LHCN-M2 (cell line): ENCODE measurements around the gene DIRAS1. TPM values are rescaled to one million over a fixed set of nuclear protein-coding genes. Genes with fewer than 3 reads are reported as not detected.

Experiments used
- DNase-seq: peaks from one replicate; pipeline ENCODE4 v3.0.0-alpha.2; 2012; ENCODE audit warnings: low read depth
- total RNA-seq: library from RNA; depleted of rRNA; stranded (reverse); fragments of >200 nt; gene quantifications from 2 replicates; pipeline ENCODE4 v1.2.3, GENCODE V29; 2014

DIRAS1 gene
- total RNA-seq, 1 experiment from 2014 or later: 2.5 TPM

DNA sequence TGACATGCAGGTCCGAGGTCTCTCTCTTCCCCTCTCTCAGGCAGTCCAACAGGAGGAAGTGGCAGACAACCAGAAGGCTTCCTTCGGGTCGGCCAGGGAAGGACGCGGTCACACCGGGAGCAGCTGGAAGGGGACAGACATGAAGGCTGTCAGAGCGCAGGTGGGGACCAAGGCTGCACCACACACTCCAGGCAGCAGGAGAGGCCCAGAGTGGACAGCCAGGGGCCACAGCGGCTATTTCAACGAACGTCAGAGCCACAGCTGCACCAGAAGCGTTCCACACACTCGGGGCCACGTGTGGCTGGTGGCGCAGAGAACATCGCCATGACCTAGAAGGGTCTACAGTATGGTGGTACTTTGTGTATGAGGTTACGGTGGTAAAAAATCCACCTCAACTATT is 34.6 kb upstream of the DIRAS1 start:
- DNase-seq: no peak

DNA sequence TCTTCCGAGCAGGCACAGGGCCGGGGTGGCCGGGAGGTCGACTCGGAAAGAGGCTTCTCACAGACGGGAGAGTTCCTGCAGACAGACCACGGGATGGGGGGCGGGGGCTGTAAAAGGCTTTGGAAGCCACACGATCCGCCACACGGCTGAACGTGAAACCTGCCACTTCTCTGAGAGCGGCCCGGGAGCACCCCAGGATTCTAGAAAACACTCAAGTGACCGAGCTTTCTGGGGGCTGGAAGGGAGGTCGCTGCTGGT is 34.2 kb upstream of the DIRAS1 start:
- DNase-seq: no peak

DNA sequence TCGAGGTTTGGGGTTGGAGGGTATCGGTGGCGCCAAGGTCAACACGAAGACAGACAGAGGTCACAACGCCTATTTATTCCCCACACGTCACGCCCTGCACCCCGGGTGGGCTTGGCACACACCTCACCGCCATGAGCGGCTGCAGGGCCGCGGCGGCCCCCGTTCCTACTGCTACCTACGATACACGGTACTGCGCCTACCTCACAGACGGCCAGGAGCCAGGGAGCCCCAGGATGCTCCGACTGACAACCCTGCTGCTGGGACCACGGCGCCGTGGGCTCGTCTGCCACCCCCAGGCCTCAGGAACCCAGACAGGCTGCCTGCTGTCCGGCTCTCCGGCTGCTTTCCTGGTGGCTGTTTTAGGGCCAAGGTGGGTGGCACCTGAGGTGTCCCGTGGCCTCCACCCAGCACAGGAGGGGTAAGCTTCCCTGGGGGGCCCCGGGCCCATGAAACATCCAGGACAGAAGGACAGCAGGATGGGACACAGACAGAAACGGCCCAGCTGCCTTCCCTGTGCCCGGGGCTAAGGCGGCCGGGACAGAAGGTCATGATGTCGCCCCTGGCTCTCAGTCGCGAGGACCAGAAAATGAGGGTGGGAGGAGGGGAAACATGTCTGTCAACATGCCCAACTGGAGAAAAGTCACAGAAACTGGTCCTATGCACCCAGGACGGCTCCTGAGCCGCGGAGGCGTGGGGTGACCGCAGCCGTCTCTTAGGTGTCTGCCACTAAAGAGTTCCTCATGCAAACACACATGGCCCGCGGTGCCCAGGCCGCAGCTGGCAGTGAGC is 33.7 kb upstream of the DIRAS1 start:
- no peak for DNase-seq

DNA sequence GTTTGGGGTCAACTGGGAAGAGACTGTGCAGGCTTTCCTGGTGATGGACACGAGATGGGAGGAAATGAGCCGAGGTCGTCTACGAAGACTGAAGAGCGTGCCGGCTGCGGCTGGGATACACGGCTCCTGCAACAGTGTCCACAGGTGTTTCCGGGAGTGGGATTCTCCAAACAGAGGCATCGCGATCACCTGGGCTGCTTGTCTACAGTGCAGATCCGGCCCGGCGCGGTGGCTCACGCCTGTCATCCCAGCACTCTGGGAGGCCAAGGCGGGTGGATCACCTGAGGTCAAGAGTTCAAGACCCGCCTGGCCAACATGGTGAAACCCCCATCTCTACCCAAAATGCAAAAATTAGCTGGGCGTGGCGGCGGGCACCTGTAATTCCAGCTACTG is 30.3 kb upstream of the DIRAS1 start:
- DNase-seq: no peak

DNA sequence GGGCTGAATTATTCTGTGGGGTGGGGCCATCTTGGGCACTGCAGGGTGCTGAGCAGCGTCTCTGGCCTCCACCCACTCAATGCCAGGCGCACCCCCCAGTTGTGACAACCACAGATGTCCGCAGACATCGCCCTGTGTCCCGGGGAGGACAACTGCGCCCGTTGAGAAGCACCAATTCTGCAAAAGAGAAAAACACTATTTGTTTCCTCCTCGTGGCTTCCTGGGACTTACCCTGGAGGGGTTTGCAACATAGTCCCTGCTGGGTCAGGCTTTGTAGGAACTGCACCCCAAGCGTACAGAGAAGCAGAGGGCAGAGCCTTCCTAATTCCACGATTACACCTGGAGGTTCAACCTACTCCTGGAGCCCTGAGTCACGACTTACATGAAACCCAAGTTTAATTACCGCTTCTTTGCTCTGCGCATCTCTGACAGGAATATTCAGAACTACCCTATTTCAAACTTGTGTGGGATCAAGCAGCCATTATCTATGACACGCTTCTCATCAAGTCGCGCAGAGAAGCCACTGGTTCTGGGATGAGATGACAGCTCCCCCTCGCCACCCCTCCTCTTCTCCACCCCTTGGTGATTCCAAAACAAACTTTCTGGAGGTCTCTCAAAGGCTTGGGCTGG is 29.8 kb upstream of the DIRAS1 start:
- DNase-seq: no peak

DNA sequence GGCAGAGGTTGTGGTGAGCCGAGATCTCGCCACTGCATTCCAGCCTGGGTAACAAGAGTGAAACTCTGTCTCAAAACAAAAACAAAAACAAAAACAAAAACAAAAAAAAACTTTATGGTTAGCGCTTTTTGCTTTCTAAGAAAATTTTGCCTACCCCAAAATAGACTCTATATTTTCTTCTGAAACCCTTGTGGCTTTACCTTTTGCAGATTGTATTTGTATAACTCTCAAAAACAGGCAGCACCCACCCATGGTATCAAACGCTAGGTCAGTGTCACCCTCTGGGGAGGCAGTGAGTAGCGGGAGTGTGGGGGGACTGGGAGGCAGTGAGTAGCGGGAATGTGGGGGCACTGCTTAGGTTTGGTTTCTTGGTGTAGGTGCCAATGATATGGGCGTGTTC is 26.2 kb upstream of the DIRAS1 start:
- DNase-seq: no peak

DNA sequence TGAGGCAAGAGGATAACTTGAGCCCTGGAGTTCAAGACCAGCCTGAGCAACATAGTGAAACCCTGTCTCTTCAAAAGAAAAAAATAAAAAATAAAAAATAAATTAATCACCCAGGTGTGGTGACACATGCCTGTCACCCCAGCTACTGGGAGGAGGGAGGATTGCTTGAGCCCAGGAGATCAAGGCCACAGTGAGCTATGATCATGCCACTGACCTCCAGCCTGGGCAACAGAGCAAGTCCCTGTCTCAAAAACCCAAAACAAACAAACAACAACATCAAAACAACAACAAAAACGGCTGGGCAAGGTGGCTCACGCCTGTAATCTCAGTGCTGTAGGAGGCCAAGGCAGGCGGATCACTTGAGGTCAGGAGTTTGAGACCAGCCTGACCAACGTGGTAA is 22.9 kb upstream of the DIRAS1 start:
- DNase-seq: no peak

DNA sequence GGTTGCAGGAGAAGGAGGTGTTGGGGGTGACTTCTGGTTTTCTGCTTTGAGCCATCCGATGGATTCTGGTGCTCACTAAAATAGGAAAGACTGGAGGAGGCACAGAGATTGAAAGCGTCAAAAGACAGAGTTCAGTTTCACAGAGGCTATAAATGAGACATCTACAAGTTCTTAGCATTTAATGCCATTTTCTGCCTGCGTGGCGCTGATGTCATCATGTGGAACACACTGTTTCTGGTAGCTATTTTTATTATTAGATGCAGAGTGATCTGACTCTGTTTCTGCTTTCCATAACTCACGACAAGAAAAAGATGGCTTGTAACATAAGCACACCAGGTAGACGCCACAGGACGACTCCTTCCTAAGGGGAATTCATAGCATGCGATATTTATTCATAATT is 21.9 kb upstream of the DIRAS1 start:
- DNase-seq: no peak

DNA sequence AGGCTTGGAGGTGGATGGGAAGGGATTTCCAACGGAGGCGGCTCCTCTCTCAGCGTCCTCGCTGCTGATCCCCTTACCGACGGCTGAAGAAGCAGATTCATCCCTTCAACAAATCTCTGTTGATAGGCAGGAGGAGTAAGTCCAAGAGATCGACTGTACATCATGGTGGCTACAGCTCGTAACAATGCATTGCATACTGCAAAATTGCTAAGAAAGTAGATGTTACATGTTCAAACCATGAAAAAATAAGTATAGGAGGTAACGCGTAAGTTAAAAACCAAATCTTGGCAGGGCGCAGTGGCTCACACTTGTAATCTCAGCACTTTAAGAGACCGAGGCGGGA is 19.1 kb upstream of the DIRAS1 start:
- DNase-seq: no peak

DNA sequence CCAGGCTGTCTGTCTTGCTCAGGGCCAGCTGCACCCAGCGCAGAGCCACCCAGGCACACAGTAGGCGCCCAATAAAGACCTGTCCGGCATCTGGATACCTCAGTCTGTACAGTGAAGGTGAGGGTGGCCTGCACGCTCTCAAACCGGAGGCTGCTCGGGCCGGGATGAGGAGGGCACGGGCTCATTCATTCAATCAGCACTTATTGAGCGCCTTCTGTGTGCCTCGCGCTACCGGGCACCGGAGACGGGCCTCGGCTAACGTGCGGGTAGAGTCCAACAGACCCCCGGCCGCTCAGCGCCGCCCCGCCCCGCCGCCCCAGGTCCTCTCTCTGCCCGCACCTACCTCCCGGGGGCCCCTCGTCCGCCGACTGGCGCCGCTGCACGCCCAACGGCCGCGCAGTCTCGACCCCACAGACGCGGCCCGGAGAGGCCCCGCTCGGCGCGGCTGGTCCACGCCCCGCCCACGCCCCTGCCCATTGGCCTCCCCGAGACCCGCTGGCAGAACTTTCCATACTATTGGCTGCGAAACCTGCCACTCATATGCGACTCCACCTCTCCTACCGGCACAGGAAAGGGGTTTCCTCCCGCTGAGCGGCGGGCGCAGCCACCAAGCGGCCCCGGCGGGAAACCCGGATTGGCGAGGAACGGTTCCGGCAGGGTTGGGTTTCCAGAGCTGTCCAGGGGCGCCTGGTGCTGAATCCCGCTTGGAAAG is 18.6 kb upstream of the DIRAS1 start, which contains the start of gene SLC39A3:
TSS of gene SLC39A3 (minus strand) at position 416 of the 712 bp plus-strand sequence. CDS start 2,760 bp downstream, outside the sequence.
- peak; percentile 97 for DNase-seq

DNA sequence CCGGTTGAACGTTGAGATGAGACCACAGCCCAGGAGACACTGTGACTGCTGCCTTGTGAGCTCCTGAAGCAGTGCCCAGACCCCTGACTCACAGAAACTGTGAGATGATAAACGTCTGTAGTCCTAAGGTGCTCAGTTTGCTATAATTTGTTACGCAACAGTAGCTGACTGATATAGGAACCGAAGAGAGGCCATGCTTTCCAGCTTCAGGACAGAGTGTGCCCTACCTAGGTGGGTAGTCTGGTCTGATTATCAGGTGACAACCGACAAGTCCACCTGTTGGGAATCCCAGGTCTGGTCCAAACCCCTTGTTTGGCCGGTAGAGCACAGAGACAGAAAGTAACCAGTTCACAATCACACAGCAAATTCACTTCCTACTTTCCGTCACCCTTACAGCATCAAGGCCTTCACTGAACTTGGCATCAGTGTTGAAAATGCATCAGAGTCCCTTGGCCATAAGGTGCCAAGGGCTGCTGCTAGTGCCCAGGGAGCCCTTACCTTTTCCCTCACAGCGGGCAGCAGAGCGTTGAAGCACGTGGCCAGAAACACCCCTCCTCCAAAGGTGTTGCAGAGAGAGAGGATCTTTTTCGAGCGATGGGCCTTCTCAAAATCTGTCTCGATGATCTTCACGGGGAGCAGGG is 15.5 kb upstream of the DIRAS1 start:
- no peak for DNase-seq

DNA sequence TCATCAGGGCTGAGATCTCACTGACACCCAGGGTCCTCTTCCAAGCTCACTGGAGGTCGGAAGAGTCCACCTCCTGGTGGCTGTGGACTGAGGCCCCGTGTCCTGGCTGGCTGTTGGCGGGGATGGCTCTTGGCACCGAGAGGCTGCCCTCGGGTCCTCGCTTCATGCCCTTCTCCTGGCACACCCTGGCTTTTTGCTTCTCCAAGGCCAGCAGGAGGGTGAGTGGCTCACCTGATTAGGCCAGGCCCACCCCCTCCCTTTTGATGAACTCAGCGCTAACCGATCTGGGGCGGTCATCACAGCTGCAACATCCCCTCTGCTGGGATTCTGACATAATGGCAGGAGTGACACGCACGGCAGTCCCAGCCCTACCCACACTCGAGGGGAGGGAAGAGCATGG is 14.2 kb upstream of the DIRAS1 start:
- DNase-seq: no peak

DNA sequence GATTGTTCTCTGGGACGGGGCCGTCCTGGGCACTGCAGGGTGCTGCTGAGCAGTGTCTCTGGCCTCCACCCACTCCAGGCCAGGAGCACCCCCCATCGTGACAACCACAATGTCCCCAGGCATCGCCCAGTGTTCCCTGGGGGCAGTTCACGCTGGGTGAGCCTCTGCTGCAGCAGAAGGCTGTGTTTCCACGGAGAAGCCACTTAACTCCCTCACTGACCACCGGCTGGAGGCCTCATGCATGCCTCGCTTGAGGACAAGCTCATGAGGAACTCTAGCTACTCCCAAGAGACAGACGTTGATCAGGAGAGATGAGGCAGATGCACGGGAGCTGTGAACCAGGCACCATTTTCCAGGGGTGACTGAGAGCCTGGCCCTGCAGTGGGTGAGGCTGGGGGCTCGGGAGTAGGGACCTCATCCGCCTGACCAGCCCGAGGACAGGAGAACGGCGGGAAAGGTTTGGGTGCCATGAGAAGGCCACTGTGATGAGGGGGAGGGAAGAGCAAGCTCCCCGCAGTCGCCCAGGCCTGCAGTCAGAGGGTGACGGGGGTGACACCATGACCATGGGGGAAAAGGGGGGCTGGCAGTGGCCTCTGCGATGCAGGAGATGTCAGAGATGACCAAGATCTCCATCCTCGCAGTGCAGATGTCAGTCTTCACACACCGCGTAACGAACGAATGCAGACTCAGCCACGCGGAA is 13.6 kb upstream of the DIRAS1 start:
- no peak for DNase-seq

DNA sequence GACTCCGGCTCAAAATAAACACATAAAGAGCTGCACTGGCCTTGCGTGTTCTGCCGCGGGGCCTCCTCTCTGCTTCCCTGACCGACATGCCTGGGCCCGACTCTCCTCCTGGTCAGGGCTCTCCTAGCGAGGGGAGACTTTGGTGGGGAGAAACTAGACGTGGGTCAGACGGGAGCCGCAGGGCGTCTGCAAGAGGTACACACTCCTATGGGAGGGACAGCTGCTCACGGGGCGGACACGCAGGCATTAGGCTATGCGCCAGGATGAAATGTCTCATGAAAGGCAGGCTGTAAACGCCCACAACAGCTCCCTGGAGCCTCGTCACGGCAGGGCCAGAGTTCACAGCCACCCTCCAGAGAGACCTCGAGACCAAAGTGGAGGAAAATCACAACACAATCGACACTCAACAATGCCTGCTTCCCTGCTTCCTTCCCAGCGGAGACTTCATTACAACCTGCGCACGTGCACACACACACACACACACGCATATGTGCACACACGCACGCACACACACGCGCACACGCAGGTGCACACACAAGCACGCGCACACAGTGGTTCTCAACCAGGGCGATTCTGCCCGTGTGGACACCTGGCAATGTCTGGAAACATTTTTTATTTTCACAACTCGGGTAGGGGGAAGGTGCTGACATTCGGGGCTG is 12.9 kb upstream of the DIRAS1 start:
- no peak for DNase-seq

DNA sequence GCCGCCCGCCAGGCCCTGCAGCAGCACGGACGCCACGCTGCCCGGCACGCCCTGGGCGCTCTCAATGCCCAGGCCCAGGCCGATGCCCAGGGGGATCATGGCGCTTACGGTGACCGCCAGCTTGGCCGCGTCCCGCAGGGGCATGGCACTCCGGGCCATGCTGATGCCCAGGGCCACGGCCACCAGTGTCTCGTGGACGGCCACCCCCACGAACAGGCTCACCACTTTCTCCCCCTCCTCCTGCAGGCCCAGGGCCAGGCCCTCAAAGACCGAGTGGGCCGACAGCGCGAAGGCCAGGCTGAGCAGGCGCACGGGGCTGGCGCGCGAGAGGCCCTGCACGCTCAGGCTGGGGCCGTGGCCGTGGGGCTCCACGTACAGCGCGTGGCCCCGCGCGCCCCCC is 11.7 kb upstream of the DIRAS1 start:
- DNase-seq: no peak

DNA sequence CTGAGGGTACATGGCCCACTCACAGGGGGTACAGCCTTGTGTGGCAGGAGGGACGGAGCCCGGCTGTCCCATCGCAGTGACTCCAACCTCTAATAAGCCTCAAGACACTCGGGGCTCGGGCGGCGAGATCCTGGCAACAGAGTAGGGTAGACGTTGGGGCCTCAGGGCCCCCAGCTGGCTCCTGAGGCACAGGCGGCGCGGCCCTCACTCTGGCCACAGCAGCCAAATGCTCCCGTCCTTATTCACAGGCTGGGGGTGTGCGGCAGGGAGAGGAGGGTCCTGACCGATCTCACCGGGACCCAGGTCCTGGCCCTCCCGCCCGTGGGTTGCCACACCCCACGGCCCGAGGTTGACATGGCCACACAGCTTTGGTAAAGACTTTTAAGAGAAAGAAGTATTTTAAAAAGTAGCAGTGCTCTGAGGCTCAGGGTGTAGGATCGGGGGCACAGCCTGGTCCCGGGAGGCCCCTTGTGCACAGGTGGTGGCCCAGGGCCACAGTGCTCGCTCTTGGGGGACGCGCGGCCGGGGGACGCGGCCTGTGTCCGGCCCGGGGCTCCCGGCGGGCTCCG is 11.1 kb upstream of the DIRAS1 start:
- DNase-seq: no peak

DNA sequence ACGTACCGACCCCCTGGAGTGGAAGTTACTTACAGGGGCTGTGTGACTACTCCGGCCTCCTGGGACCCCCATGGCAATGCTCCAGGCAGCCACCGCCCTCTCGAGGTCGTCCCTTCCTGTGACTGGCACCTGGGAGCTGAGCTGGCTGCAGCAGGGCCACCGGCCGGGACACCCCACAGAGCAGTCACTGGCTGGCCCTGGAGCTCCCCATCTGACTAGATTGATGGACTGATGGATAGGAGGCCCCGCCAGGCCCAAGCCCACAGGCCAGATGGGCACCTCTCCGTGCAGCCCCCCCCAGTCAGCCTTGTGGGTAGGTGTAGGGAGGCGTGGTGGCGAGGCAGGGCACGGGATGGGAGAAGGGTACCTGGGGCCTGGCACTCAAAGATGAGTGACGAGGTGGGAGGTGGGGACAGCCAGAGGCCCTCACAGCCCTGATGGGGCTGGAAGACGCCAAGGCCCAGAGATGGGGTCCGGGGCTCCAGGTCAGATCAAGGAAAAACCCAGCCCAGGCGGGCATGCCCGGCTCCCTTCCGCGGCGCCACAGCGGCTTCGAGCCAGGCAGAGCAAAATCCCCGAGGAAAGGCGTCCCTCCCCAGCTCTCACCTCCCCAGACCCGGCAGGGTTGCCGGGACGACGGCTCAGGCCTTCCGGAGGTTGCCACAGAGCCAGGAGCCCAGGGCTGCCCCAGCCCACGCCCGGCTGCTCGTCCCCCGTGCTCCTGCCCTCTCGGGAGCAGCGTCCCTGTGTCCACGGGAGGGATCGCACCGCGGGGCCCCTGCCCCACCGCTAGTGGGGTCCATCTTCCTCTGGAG is 10.2 kb upstream of the DIRAS1 start:
- no peak for DNase-seq

DNA sequence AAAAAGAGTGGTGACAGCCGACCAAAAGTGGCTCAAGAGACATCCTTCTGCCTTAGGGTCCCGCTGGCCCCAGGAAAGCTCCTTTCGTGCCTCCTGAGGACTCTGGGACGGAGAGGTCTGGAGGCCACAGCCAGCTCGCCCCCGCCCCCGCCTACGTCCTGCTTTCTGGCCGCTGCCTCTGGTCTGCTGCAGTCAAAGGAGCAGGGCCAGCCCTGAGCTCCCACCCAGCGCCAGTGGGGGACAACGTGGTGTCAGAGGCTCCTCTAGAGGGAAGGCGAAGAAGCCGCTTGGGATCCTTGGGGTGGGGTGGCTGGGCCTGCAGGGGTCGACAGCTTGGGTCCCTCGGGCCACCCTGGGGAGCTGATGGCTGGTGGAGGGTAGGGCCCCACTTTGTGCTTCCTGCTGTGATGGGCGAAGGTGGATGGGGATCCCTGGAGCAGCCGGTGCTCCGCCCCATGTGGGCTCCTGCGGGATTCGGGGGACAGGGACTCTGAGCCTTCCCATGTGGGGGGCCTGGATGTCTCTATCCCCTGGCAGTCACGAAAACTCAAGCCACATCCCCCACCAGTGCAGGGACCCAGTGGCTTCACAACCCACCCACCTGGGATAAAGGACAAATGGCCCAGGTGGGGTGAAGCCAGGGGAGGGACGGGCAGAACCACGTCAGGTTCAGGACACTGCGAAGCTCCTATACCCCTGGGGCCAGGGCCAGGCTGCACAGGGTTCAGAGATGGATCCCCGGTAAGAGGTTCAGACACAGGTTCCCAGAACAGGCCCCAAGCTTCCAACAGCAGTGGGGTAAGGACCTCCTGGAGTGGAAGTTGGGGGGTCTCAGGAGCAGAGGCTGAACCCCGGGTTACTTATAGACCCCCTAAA is 9.0 kb upstream of the DIRAS1 start:
- no peak for DNase-seq

DNA sequence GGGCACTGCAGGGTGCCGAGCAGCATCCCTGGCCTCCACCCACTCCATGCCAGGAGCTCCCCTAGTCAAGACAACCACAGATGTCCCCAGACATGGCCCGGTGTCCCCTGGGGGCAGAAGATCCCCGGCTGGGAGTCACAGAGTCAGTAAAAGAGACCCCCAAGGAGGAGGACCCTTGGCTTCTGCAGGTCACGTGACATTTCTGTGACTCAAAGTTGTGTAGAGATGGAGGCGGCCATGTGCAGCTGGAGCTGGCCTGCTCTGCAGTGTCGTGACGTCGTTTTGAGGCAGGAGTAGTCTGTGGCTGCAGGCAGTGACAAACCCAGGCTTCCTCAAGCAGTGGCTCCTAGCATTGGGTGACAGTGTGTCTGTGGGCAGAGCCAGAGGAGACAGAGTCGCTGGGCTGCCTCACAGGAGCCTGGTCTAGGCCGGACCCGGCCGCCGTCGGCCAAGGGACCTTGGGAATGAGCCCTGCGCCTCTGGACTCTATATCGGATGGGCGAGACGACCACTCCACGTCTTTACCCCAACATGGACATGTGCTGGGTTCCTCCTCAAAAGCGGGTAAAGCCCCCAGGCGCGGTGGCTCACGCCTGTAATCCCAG is 7.7 kb upstream of the DIRAS1 start:
- DNase-seq: no peak
